Measurements from ENCODE around the gene TMEM135.

Gene TMEM135

GRCh38 chr11:87046824-87047223 lies 9.1 kb downstream of the TMEM135 start:
- TF ChIP-seq EP300 (IDR thresholded peaks at IDR 0.05; ENCODE audit: borderline replicate concordance) (no peak), CREB1 (IDR thresholded peaks at IDR 0.05; ENCODE audit: low read depth) (no peak), MAX (IDR thresholded peaks at IDR 0.05) (no peak), TAF1 (IDR thresholded peaks at IDR 0.05; ENCODE audit: low read depth) (no peak), FOXM1 (IDR thresholded peaks at IDR 0.05; ENCODE audit: borderline replicate concordance, low read depth) (no peak), TEAD4 (IDR thresholded peaks at IDR 0.05) (no peak), CEBPB (IDR thresholded peaks at IDR 0.05) (no peak), USF1 (IDR thresholded peaks at IDR 0.05) (no peak), EGR1 (IDR thresholded peaks at IDR 0.05) (no peak), YY1 (IDR thresholded peaks at IDR 0.05; ENCODE audit: low read depth) (no peak), ZBTB7A (IDR thresholded peaks at IDR 0.05; ENCODE audit: low read depth) (no peak), RAD21 (IDR thresholded peaks at IDR 0.05; ENCODE audit: low read depth) (no peak), REST (IDR thresholded peaks at IDR 0.05; ENCODE audit: low read depth) (no peak), TCF12 (IDR thresholded peaks at IDR 0.05; ENCODE audit: low read depth) (no peak), NFIC (IDR thresholded peaks at IDR 0.05) (no peak)

- TF ChIP-seq USF1 (IDR thresholded peaks at IDR 0.05): no peak
- no peak for TF ChIP-seq YY1 (IDR thresholded peaks at IDR 0.05; ENCODE audit: low read depth)
- TF ChIP-seq TEAD4 (IDR thresholded peaks at IDR 0.05): no peak
- TF ChIP-seq EP300 (IDR thresholded peaks at IDR 0.05; ENCODE audit: borderline replicate concordance): no peak
- TF ChIP-seq CREB1 (IDR thresholded peaks at IDR 0.05; ENCODE audit: low read depth): no peak
- TF ChIP-seq ZBTB7A (IDR thresholded peaks at IDR 0.05; ENCODE audit: low read depth): no peak
- no peak for TF ChIP-seq TCF12 (IDR thresholded peaks at IDR 0.05; ENCODE audit: low read depth)
- TF ChIP-seq EGR1 (IDR thresholded peaks at IDR 0.05): no peak
- TF ChIP-seq NFIC (IDR thresholded peaks at IDR 0.05): no peak
- no peak for TF ChIP-seq MAX (IDR thresholded peaks at IDR 0.05)
- no peak for TF ChIP-seq REST (IDR thresholded peaks at IDR 0.05; ENCODE audit: low read depth)
- TF ChIP-seq CEBPB (IDR thresholded peaks at IDR 0.05): no peak
- TF ChIP-seq TAF1 (IDR thresholded peaks at IDR 0.05; ENCODE audit: low read depth): no peak
- TF ChIP-seq RAD21 (IDR thresholded peaks at IDR 0.05; ENCODE audit: low read depth): no peak
- TF ChIP-seq FOXM1 (IDR thresholded peaks at IDR 0.05; ENCODE audit: borderline replicate concordance, low read depth): no peak
Observed at GRCh38 chr11:87056091-87056490, 18.4 kb downstream of the TMEM135 start.

- TF ChIP-seq EGR1 (IDR thresholded peaks at IDR 0.05) (no peak), RAD21 (IDR thresholded peaks at IDR 0.05; ENCODE audit: low read depth) (no peak), ZBTB7A (IDR thresholded peaks at IDR 0.05; ENCODE audit: low read depth) (no peak), TAF1 (IDR thresholded peaks at IDR 0.05; ENCODE audit: low read depth) (no peak), TEAD4 (IDR thresholded peaks at IDR 0.05) (no peak), USF1 (IDR thresholded peaks at IDR 0.05) (no peak), CREB1 (IDR thresholded peaks at IDR 0.05; ENCODE audit: low read depth) (no peak), CEBPB (IDR thresholded peaks at IDR 0.05) (no peak), FOXM1 (IDR thresholded peaks at IDR 0.05; ENCODE audit: borderline replicate concordance, low read depth) (no peak), REST (IDR thresholded peaks at IDR 0.05; ENCODE audit: low read depth) (no peak), EP300 (IDR thresholded peaks at IDR 0.05; ENCODE audit: borderline replicate concordance) (no peak), TCF12 (IDR thresholded peaks at IDR 0.05; ENCODE audit: low read depth) (no peak)
Observed at GRCh38 chr11:87057749-87058148, 20.0 kb downstream of the TMEM135 start.
